ENCODE results near the gene LRRC55. TPM values are rescaled to one million over a fixed set of nuclear protein-coding genes. Genes with fewer than 3 reads are reported as not detected.

LRRC55 gene
- total RNA-seq, 1 experiment from 2014 or later = not detected

- Histone ChIP-seq H3K36me3 (ENCODE audit: insufficient read depth, low read length) (no peaks in the 10 kb centered on the region), H3K9ac (ENCODE audit: low read length) (no peak overlapping the region), H3K9me2 (replicated peaks; ENCODE audit: insufficient read depth, low read length) (no peaks in the 10 kb centered on the region), H2AFZ (ENCODE audit: low read length) (no peak overlapping the region), H3K79me2 (ENCODE audit: low read length) (no peaks in the 10 kb centered on the region), H4K20me1 (ENCODE audit: insufficient read depth, low read depth, low read length) (no peaks in the 10 kb centered on the region), H3K4me3 (ENCODE audit: low read length) (no peak overlapping the region), H3K9me3 (ENCODE audit: low read length) (no peaks in the 10 kb centered on the region), H3K4me2 (ENCODE audit: low read depth, low read length, poor library complexity, severe bottlenecking) (no peak overlapping the region), H3K27ac (ENCODE audit: low read length) (no peak overlapping the region), H3K27me3 (ENCODE audit: low read length) (no peaks in the 10 kb centered on the region), H3K4me1 (ENCODE audit: low read length) (peaks cover 8% of the 10 kb centered on the region)
- no peak for DNase-seq
Measured at GRCh38 chr11:57144531-57145320, 37.0 kb upstream of the LRRC55 start.

GRCh38 chr11:57146301-57146700, 35.5 kb upstream of the LRRC55 start:
- H2AFZ ChIP-seq (ENCODE audit: low read length) = no peak overlapping the region
- no peak overlapping the region for H3K4me3 ChIP-seq (ENCODE audit: low read length)
- H4K20me1 ChIP-seq (ENCODE audit: insufficient read depth, low read depth, low read length) = no peaks in the 10 kb centered on the region
- no peak overlapping the region for H3K9ac ChIP-seq (ENCODE audit: low read length)
- peaks cover 8% of the 10 kb centered on the region for H3K4me1 ChIP-seq (ENCODE audit: low read length)
- no peaks in the 10 kb centered on the region for H3K79me2 ChIP-seq (ENCODE audit: low read length)
- H3K27ac ChIP-seq (ENCODE audit: low read length) = no peak overlapping the region
- DNase-seq = no peak
- H3K36me3 ChIP-seq (ENCODE audit: insufficient read depth, low read length) = no peaks in the 10 kb centered on the region
- H3K4me2 ChIP-seq (ENCODE audit: low read depth, low read length, poor library complexity, severe bottlenecking) = no peak overlapping the region
- H3K9me3 ChIP-seq (ENCODE audit: low read length) = no peaks in the 10 kb centered on the region
- H3K9me2 ChIP-seq (replicated peaks; ENCODE audit: insufficient read depth, low read length) = no peaks in the 10 kb centered on the region
- H3K27me3 ChIP-seq (ENCODE audit: low read length) = no peaks in the 10 kb centered on the region

GRCh38 chr11:57148621-57149020, 33.1 kb upstream of the LRRC55 start:
- Histone ChIP-seq H3K4me3 (ENCODE audit: low read length) (no peak overlapping the region), H3K9me2 (replicated peaks; ENCODE audit: insufficient read depth, low read length) (no peaks in the 10 kb centered on the region), H3K79me2 (ENCODE audit: low read length) (no peaks in the 10 kb centered on the region), H3K36me3 (ENCODE audit: insufficient read depth, low read length) (no peaks in the 10 kb centered on the region), H4K20me1 (ENCODE audit: insufficient read depth, low read depth, low read length) (no peaks in the 10 kb centered on the region), H3K27me3 (ENCODE audit: low read length) (no peaks in the 10 kb centered on the region), H3K9me3 (ENCODE audit: low read length) (no peaks in the 10 kb centered on the region), H2AFZ (ENCODE audit: low read length) (no peak overlapping the region), H3K9ac (ENCODE audit: low read length) (no peak overlapping the region), H3K4me2 (ENCODE audit: low read depth, low read length, poor library complexity, severe bottlenecking) (no peak overlapping the region), H3K27ac (ENCODE audit: low read length) (no peak overlapping the region), H3K4me1 (ENCODE audit: low read length) (peaks cover 8% of the 10 kb centered on the region)
- DNase-seq = no peak

GRCh38 chr11:57150454-57150917, 31.3 kb upstream of the LRRC55 start:
- H3K4me2 ChIP-seq (ENCODE audit: low read depth, low read length, poor library complexity, severe bottlenecking) = no peak overlapping the region
- no peaks in the 10 kb centered on the region for H3K9me3 ChIP-seq (ENCODE audit: low read length)
- H3K79me2 ChIP-seq (ENCODE audit: low read length) = no peaks in the 10 kb centered on the region
- no peaks in the 10 kb centered on the region for H3K9me2 ChIP-seq (replicated peaks; ENCODE audit: insufficient read depth, low read length)
- H3K9ac ChIP-seq (ENCODE audit: low read length) = no peak overlapping the region
- H2AFZ ChIP-seq (ENCODE audit: low read length) = no peak overlapping the region
- no peak overlapping the region for H3K4me3 ChIP-seq (ENCODE audit: low read length)
- no peak overlapping the region for H3K27ac ChIP-seq (ENCODE audit: low read length)
- H3K27me3 ChIP-seq (ENCODE audit: low read length) = no peaks in the 10 kb centered on the region
- no peaks in the 10 kb centered on the region for H3K36me3 ChIP-seq (ENCODE audit: insufficient read depth, low read length)
- DNase-seq = no peak
- no peaks in the 10 kb centered on the region for H4K20me1 ChIP-seq (ENCODE audit: insufficient read depth, low read depth, low read length)
- peaks cover 12% of the 10 kb centered on the region for H3K4me1 ChIP-seq (ENCODE audit: low read length)

- no peaks in the 10 kb centered on the region for H3K27me3 ChIP-seq (ENCODE audit: low read length)
- no peak overlapping the region for H3K27ac ChIP-seq (ENCODE audit: low read length)
- no peaks in the 10 kb centered on the region for H3K9me3 ChIP-seq (ENCODE audit: low read length)
- no peaks in the 10 kb centered on the region for H3K79me2 ChIP-seq (ENCODE audit: low read length)
- H3K36me3 ChIP-seq (ENCODE audit: insufficient read depth, low read length) = no peaks in the 10 kb centered on the region
- DNase-seq = no peak
- no peaks in the 10 kb centered on the region for H3K9me2 ChIP-seq (replicated peaks; ENCODE audit: insufficient read depth, low read length)
- no peak overlapping the region for H2AFZ ChIP-seq (ENCODE audit: low read length)
- no peak overlapping the region for H3K4me3 ChIP-seq (ENCODE audit: low read length)
- peaks cover 16% of the 10 kb centered on the region for H3K4me1 ChIP-seq (ENCODE audit: low read length)
- H3K9ac ChIP-seq (ENCODE audit: low read length) = no peak overlapping the region
- H4K20me1 ChIP-seq (ENCODE audit: insufficient read depth, low read depth, low read length) = no peaks in the 10 kb centered on the region
- H3K4me2 ChIP-seq (ENCODE audit: low read depth, low read length, poor library complexity, severe bottlenecking) = no peak overlapping the region
Measured at GRCh38 chr11:57152134-57152533, 29.6 kb upstream of the LRRC55 start.

- Histone ChIP-seq H3K4me2 (ENCODE audit: low read depth, low read length, poor library complexity, severe bottlenecking) (no peak overlapping the region), H4K20me1 (ENCODE audit: insufficient read depth, low read depth, low read length) (no peaks in the 10 kb centered on the region), H3K4me3 (ENCODE audit: low read length) (no peak overlapping the region), H3K79me2 (ENCODE audit: low read length) (no peaks in the 10 kb centered on the region), H3K36me3 (ENCODE audit: insufficient read depth, low read length) (no peaks in the 10 kb centered on the region), H3K4me1 (ENCODE audit: low read length) (peaks cover 14% of the 10 kb centered on the region), H3K9me3 (ENCODE audit: low read length) (no peaks in the 10 kb centered on the region), H3K9me2 (replicated peaks; ENCODE audit: insufficient read depth, low read length) (no peaks in the 10 kb centered on the region), H2AFZ (ENCODE audit: low read length) (no peak overlapping the region), H3K9ac (ENCODE audit: low read length) (no peak overlapping the region), H3K27ac (ENCODE audit: low read length) (no peak overlapping the region), H3K27me3 (ENCODE audit: low read length) (no peaks in the 10 kb centered on the region)
- DNase-seq = no peak
Measured at GRCh38 chr11:57153448-57153847, 28.3 kb upstream of the LRRC55 start.

GRCh38 chr11:57154739-57155138, 27.0 kb upstream of the LRRC55 start:
- Histone ChIP-seq H4K20me1 (ENCODE audit: insufficient read depth, low read depth, low read length) (no peaks in the 10 kb centered on the region), H2AFZ (ENCODE audit: low read length) (no peak overlapping the region), H3K4me2 (ENCODE audit: low read depth, low read length, poor library complexity, severe bottlenecking) (no peak overlapping the region), H3K4me1 (ENCODE audit: low read length) (peaks cover 8% of the 10 kb centered on the region), H3K9me2 (replicated peaks; ENCODE audit: insufficient read depth, low read length) (no peaks in the 10 kb centered on the region), H3K27me3 (ENCODE audit: low read length) (no peaks in the 10 kb centered on the region), H3K4me3 (ENCODE audit: low read length) (no peak overlapping the region), H3K36me3 (ENCODE audit: insufficient read depth, low read length) (no peaks in the 10 kb centered on the region), H3K9me3 (ENCODE audit: low read length) (no peaks in the 10 kb centered on the region), H3K79me2 (ENCODE audit: low read length) (no peaks in the 10 kb centered on the region), H3K9ac (ENCODE audit: low read length) (no peak overlapping the region), H3K27ac (ENCODE audit: low read length) (no peak overlapping the region)
- no peak for DNase-seq

- no peak overlapping the region for H3K9ac ChIP-seq (ENCODE audit: low read length)
- H3K4me3 ChIP-seq (ENCODE audit: low read length) = no peak overlapping the region
- H3K36me3 ChIP-seq (ENCODE audit: insufficient read depth, low read length) = no peaks in the 10 kb centered on the region
- no peak overlapping the region for H3K4me2 ChIP-seq (ENCODE audit: low read depth, low read length, poor library complexity, severe bottlenecking)
- H2AFZ ChIP-seq (ENCODE audit: low read length) = no peak overlapping the region
- no peaks in the 10 kb centered on the region for H3K9me3 ChIP-seq (ENCODE audit: low read length)
- no peaks in the 10 kb centered on the region for H3K27me3 ChIP-seq (ENCODE audit: low read length)
- H3K4me1 ChIP-seq (ENCODE audit: low read length) = peaks cover 8% of the 10 kb centered on the region
- no peaks in the 10 kb centered on the region for H3K79me2 ChIP-seq (ENCODE audit: low read length)
- H3K9me2 ChIP-seq (replicated peaks; ENCODE audit: insufficient read depth, low read length) = no peaks in the 10 kb centered on the region
- H4K20me1 ChIP-seq (ENCODE audit: insufficient read depth, low read depth, low read length) = no peaks in the 10 kb centered on the region
- no peak overlapping the region for H3K27ac ChIP-seq (ENCODE audit: low read length)
- DNase-seq = no peak
Measured at GRCh38 chr11:57155400-57155799, 26.4 kb upstream of the LRRC55 start.
